ENCODE measurements around the gene BRCA1.

The BRCA1 gene

DNA sequence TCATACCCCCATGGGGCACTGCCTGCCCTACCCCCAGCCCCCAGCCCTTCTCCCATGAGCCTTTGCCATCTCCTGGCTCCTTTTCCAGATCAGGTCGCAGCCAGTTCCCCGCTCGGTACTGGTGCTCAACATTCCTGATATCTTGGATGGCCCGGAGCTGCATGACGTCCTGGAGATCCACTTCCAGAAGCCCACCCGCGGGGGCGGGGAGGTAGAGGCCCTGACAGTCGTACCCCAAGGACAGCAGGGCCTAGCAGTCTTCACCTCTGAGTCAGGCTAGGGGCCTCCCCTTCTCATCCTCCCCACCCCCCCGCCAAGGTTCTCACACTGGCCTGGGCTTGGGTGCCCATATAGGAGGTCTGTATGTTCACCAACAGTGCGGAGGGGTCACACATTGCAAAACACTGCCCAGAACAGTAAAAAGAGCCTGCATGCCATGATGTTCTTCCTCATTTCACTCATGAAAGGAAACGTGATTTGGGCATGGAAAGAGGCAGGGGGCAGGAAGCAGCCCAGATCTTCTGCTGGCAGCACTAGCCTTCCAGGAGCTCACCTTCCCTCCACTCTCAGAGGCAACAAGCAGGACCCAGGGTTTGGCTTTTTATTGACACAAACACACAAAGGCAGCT lies 111.0 kb downstream of the BRCA1 start:
- Histone ChIP-seq H3K4me1 (ENCODE audit: low read length) (no peaks in the 10 kb centered on the region), H4K20me1 (ENCODE audit: insufficient read depth, low read length) (no peaks in the 10 kb centered on the region), H3K36me3 (replicated peaks; ENCODE audit: insufficient read depth, low read length) (no peaks in the 10 kb centered on the region), H3K27me3 (replicated peaks; ENCODE audit: insufficient read depth, low read length) (no peaks in the 10 kb centered on the region), H3K4me3 (ENCODE audit: low read length) (no peak overlapping the region), H2AFZ (ENCODE audit: low read length) (no peak overlapping the region), H3K9ac (ENCODE audit: low read length) (no peak overlapping the region), H3F3A (ENCODE audit: insufficient read depth, low read length) (no peaks in the 10 kb centered on the region), H3K79me2 (ENCODE audit: low read length) (no peaks in the 10 kb centered on the region), H3K4me2 (ENCODE audit: low read depth, low read length) (no peak overlapping the region), H3K27ac (ENCODE audit: low read length) (no peak overlapping the region), H3K9me3 (replicated peaks; ENCODE audit: insufficient read depth, low read length) (no peaks in the 10 kb centered on the region), H3K9me2 (replicated peaks; ENCODE audit: insufficient read depth, low read length) (no peaks in the 10 kb centered on the region)
- DNase-seq: no peak
- TF ChIP-seq, protein P1, sequence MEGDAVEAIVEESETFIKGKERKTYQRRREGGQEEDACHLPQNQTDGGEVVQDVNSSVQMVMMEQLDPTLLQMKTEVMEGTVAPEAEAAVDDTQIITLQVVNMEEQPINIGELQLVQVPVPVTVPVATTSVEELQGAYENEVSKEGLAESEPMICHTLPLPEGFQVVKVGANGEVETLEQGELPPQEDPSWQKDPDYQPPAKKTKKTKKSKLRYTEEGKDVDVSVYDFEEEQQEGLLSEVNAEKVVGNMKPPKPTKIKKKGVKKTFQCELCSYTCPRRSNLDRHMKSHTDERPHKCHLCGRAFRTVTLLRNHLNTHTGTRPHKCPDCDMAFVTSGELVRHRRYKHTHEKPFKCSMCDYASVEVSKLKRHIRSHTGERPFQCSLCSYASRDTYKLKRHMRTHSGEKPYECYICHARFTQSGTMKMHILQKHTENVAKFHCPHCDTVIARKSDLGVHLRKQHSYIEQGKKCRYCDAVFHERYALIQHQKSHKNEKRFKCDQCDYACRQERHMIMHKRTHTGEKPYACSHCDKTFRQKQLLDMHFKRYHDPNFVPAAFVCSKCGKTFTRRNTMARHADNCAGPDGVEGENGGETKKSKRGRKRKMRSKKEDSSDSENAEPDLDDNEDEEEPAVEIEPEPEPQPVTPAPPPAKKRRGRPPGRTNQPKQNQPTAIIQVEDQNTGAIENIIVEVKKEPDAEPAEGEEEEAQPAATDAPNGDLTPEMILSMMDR (IDR thresholded peaks at IDR 0.05; ENCODE audit: low read length): no peak
- TF ChIP-seq EZH2 (optimal IDR thresholded peaks at IDR 0.05; ENCODE audit: low read depth, low read length) (no peak), EZH2phosphoT487 (IDR thresholded peaks at IDR 0.05; ENCODE audit: low read length) (no peak)

GRCh38 chr17:43013296-43013695 lies 111.9 kb downstream of the BRCA1 start:
- 0 out of 2 replicates have a peak, but pooled peaks cover 4% of the 10 kb centered on the region for H3K79me2 ChIP-seq (ENCODE audit: low read length)
- no peaks in the 10 kb centered on the region for H3F3A ChIP-seq (ENCODE audit: insufficient read depth, low read length)
- no peak overlapping the region for H3K9ac ChIP-seq (ENCODE audit: low read length)
- H3K27me3 ChIP-seq (replicated peaks; ENCODE audit: insufficient read depth, low read length): no peaks in the 10 kb centered on the region
- no peaks in the 10 kb centered on the region for H3K4me1 ChIP-seq (ENCODE audit: low read length)
- H3K27ac ChIP-seq (ENCODE audit: low read length): no peak overlapping the region
- DNase-seq: no peak
- H3K4me2 ChIP-seq (ENCODE audit: low read depth, low read length): no peak overlapping the region
- TF ChIP-seq EZH2phosphoT487 (IDR thresholded peaks at IDR 0.05; ENCODE audit: low read length) (no peak), EZH2 (optimal IDR thresholded peaks at IDR 0.05; ENCODE audit: low read depth, low read length) (no peak)
- TF ChIP-seq, protein P1 (IDR thresholded peaks at IDR 0.05; ENCODE audit: low read length): no peak
- no peaks in the 10 kb centered on the region for H3K36me3 ChIP-seq (replicated peaks; ENCODE audit: insufficient read depth, low read length)
- no peak overlapping the region for H3K4me3 ChIP-seq (ENCODE audit: low read length)
- H2AFZ ChIP-seq (ENCODE audit: low read length): no peak overlapping the region
- H3K9me3 ChIP-seq (replicated peaks; ENCODE audit: insufficient read depth, low read length): no peaks in the 10 kb centered on the region
- no peaks in the 10 kb centered on the region for H4K20me1 ChIP-seq (ENCODE audit: insufficient read depth, low read length)
- no peaks in the 10 kb centered on the region for H3K9me2 ChIP-seq (replicated peaks; ENCODE audit: insufficient read depth, low read length)

DNA sequence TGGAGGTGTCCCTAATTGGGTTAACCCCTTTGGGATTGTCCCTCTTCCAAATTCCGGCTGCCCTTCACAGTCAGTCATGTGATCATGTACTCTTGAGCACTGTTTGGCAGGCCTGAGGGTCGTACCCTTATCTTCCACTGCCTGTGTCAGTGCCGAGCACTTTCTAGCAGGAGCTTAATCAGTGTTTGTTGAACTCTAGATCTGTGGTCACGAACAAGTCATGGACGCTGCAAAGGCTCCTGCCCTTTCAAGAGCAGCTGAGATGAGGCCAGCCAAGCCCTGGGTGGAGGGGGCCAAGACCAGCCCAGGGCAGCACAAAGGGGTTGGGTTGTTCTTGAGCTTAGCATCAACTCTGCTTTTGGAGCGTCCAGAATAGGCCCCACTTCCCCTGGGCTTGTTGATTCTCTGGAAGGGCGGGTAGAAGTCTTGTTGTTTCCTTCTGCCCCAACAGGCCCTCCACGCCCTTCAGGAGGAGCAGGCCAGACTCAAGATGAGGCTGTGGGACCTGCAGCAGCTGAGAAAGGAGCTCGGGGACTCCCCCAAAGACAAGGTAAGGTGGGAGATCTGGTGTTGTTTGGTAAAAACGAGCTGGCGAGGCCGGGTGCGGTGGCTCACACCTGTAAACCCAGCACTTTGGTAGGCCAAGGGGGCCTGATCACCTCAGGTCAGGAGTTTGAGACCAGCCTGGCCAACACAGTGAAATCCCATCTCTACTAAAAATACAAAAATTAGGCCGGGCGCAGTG lies 113.3 kb downstream of the BRCA1 start:
- H3K4me1 ChIP-seq (ENCODE audit: low read length): no peaks in the 10 kb centered on the region
- H3K4me2 ChIP-seq (ENCODE audit: low read depth, low read length): no peak overlapping the region
- no peaks in the 10 kb centered on the region for H3K9me3 ChIP-seq (replicated peaks; ENCODE audit: insufficient read depth, low read length)
- no peak overlapping the region for H3K27ac ChIP-seq (ENCODE audit: low read length)
- no peak for DNase-seq
- no peak overlapping the region for H3K9ac ChIP-seq (ENCODE audit: low read length)
- TF ChIP-seq EZH2phosphoT487 (IDR thresholded peaks at IDR 0.05; ENCODE audit: low read length) (no peak), EZH2 (optimal IDR thresholded peaks at IDR 0.05; ENCODE audit: low read depth, low read length) (no peak)
- TF ChIP-seq, protein P1 (IDR thresholded peaks at IDR 0.05; ENCODE audit: low read length): no peak
- peaks cover 10% of the 10 kb centered on the region for H3K79me2 ChIP-seq (ENCODE audit: low read length)
- H3K36me3 ChIP-seq (replicated peaks; ENCODE audit: insufficient read depth, low read length): no peaks in the 10 kb centered on the region
- no peak overlapping the region for H3K4me3 ChIP-seq (ENCODE audit: low read length)
- H4K20me1 ChIP-seq (ENCODE audit: insufficient read depth, low read length): no peaks in the 10 kb centered on the region
- no peak overlapping the region for H2AFZ ChIP-seq (ENCODE audit: low read length)
- no peaks in the 10 kb centered on the region for H3K27me3 ChIP-seq (replicated peaks; ENCODE audit: insufficient read depth, low read length)
- H3K9me2 ChIP-seq (replicated peaks; ENCODE audit: insufficient read depth, low read length): no peaks in the 10 kb centered on the region
- 0 out of 2 replicates have a peak, but pooled peaks cover 2% of the 10 kb centered on the region for H3F3A ChIP-seq (ENCODE audit: insufficient read depth, low read length)
